Panc1 (cell line): Measurements from ENCODE around the gene EEF2K.

Source experiments
- CTCF ChIP-seq: fragments of 450-650 bp; IDR thresholded peaks from 2 replicates; pipeline ENCODE4 v1.5.1; 2017; ENCODE audit warnings: mild to moderate bottlenecking
- REST ChIP-seq, 2 experiments: IDR thresholded peaks; 2 replicates each; pipeline ENCODE4 v1.6.1; 2011 to 2012; ENCODE audit warnings: low read depth in 2 of 2, control low read depth in 1 of 2, low read length in 1 of 2, mild to moderate bottlenecking in 1 of 2, moderate library complexity in 1 of 2; ENCODE audit not compliant: insufficient read depth in 1 of 2

- TF ChIP-seq REST (IDR thresholded peaks at IDR 0.05; ENCODE audit: insufficient read depth in 1 of 2, low read depth in 2 of 2, low read length in 1 of 2) (no peak), CTCF (no peak)
Observed at GRCh38 chr16:22307838-22308237, 101.8 kb downstream of the EEF2K start.
